Activated CD8-positive, alpha-beta T cell treated with anti-CD3 and anti-CD28 coated beads for 36 hours (primary cell): Measurements from ENCODE around the gene AGFG1. TPM values are rescaled to one million over a fixed set of nuclear protein-coding genes. Genes with fewer than 3 reads are reported as not detected.
A peak's percentile ranks its signal among the peaks of the same experiment; 100 is the strongest.

Source experiments
- ATAC-seq: fragments of 200-7000 bp; cut with Tn5 transposase; one replicate; pipeline ENCODE4 v1.10.0; 2021; ENCODE audit warnings: mild to moderate bottlenecking, moderate library complexity
- CTCF ChIA-PET: fragments of 350-600 bp; sonication (Branson Sonifier 250); formaldehyde crosslinking; loops from one replicate; lab custom pipeline; 2021; ENCODE audit warnings: antibody characterized with exemption; lab: Charles Lee
- POLR2A ChIA-PET: fragments of 350-600 bp; sonication (Branson Sonifier 250); formaldehyde crosslinking; loops from one replicate; lab custom pipeline; 2021; ENCODE audit warnings: antibody characterized with exemption; lab: Charles Lee
- DNase-seq: peaks from one replicate; pipeline ENCODE4 v3.0.0-alpha.2; 2020
- H3K27ac Mint-ChIP-seq: one replicate; pipeline ENCODE4 v1.8.0; 2021; ENCODE audit warnings: mild to moderate bottlenecking, mixed read lengths
- H3K27me3 Mint-ChIP-seq: one replicate; pipeline ENCODE4 v1.8.0; 2021; ENCODE audit warnings: mixed read lengths
- H3K36me3 Mint-ChIP-seq: one replicate; pipeline ENCODE4 v1.8.0; 2021; ENCODE audit warnings: low read depth, mixed read lengths
- H3K4me1 Mint-ChIP-seq: one replicate; pipeline ENCODE4 v1.8.0; 2021; ENCODE audit warnings: low read depth, mixed read lengths
- H3K4me3 Mint-ChIP-seq: one replicate; pipeline ENCODE4 v1.8.0; 2021; ENCODE audit warnings: mild to moderate bottlenecking, moderate library complexity, mixed read lengths
- H3K9me3 Mint-ChIP-seq: one replicate; pipeline ENCODE4 v1.8.0; 2021; ENCODE audit warnings: mixed read lengths
- intact Hi-C: fragments of 100-400 bp; cut with micrococcal nuclease; formaldehyde crosslinking; loops from one replicate; pipeline ENCODE4 v1.10.0; 2022
- total RNA-seq, 2 experiments: library from RNA; stranded (reverse); gene quantifications; one replicate each; pipeline ENCODE4 v1.2.3, GENCODE V29; 2021
- TF ChIP-seq, protein P1 (sequence below): fragments of 200-600 bp; IDR thresholded peaks from one replicate; pipeline ENCODE4 v1.8.0; 2022; ENCODE audit warnings: antibody characterized with exemption, mild to moderate bottlenecking

The AGFG1 gene
- total RNA-seq, 2 experiments from 2014 or later = 117 to 119 TPM

DNA sequence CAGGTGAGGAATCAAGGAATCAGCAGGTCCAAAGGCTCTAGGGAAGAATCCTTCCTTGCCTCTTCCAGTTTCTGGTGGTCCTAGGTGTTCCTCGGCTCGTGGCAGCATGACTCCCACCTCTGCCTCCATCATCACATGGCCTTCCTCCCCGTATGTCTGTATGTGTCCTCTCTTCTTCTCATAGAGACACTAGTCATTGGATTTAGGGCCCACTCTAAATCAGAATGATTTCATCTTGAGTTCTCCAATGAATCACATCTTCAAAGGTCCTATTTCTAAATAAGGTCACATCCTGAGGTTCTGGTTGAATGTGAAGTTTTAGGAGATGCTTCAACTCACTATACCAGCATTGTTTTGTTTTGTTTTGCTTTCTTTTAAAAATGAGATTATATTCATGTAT is 11.1 kb upstream of the AGFG1 start:
- ATAC-seq (peak; percentile 28), DNase-seq (peak; percentile 40)
- H3K4me3 Mint-ChIP-seq = peak overlapping the region; percentile 59
- ChIA-PET POLR2A (interaction anchor here (1.3 to 2.7 kb wide), 4 partner anchors 10 to 49 kb away, joined by 3 to 13 read pairs (median 4); no protein-coding TSS in a partner anchor), CTCF (interaction anchor here (0.7 kb wide), 1 partner anchor 10 kb away, joined by 4 read pairs; no protein-coding TSS in a partner anchor)
- peak overlapping the region; percentile 89 for H3K27ac Mint-ChIP-seq
- peaks cover 3% of the 10 kb centered on the region for H3K36me3 Mint-ChIP-seq
- TF ChIP-seq, protein P1, sequence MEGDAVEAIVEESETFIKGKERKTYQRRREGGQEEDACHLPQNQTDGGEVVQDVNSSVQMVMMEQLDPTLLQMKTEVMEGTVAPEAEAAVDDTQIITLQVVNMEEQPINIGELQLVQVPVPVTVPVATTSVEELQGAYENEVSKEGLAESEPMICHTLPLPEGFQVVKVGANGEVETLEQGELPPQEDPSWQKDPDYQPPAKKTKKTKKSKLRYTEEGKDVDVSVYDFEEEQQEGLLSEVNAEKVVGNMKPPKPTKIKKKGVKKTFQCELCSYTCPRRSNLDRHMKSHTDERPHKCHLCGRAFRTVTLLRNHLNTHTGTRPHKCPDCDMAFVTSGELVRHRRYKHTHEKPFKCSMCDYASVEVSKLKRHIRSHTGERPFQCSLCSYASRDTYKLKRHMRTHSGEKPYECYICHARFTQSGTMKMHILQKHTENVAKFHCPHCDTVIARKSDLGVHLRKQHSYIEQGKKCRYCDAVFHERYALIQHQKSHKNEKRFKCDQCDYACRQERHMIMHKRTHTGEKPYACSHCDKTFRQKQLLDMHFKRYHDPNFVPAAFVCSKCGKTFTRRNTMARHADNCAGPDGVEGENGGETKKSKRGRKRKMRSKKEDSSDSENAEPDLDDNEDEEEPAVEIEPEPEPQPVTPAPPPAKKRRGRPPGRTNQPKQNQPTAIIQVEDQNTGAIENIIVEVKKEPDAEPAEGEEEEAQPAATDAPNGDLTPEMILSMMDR = no peak
- H3K27me3 Mint-ChIP-seq = no peaks in the 10 kb centered on the region
- intact Hi-C loops = loop anchor here (5.0 kb wide), 1 partner anchor 134 kb away; the partner anchor contains the start of gene MFF
- peaks cover 87% of the 10 kb centered on the region for H3K4me1 Mint-ChIP-seq
- no peaks in the 10 kb centered on the region for H3K9me3 Mint-ChIP-seq

DNA sequence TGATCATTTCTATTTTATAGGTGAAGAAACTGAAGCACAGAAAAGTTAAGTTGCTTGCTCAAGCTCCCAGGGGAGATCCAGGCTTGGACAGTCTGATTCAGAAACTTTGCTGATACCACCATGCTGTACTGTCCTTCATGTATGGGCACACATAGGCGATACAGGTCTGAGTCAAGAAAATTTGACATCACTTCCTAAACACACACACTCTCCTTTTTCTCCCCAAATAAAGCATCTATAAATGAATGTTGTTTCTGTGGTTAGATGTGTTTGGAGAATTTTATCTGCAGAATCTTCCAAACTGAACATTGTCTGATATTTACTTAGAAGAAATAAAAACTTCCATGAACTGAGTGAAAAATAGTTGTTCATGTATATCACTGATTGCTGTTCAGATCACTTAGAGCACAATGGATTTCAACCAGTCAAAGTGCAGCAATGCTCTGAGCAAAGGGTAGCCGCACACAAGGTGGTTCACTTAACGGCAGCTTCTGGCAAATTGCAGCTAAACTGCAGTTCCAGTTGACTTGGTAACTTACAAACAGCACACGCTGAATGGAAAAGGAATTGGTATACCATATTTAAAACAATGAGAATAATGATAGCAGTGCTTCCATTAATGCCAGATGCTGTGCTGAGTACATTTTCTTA is 10.0 kb upstream of the AGFG1 start:
- TF ChIP-seq, protein P1 = no peak
- no peaks in the 10 kb centered on the region for H3K27me3 Mint-ChIP-seq
- H3K36me3 Mint-ChIP-seq = peaks cover 3% of the 10 kb centered on the region
- intact Hi-C loops = loop anchor here (5.0 kb wide), 1 partner anchor 135 kb away; the partner anchor contains the start of gene MFF
- H3K9me3 Mint-ChIP-seq = no peaks in the 10 kb centered on the region
- no peak for DNase-seq
- peaks cover 86% of the 10 kb centered on the region for H3K4me1 Mint-ChIP-seq
- ChIA-PET CTCF (interaction anchor here (0.9 to 1.0 kb wide), 2 partner anchors 9 to 11 kb away, joined by 3 read pairs; no protein-coding TSS in a partner anchor), POLR2A (interaction anchor here (0.9 to 2.7 kb wide), 6 partner anchors 9 to 88 kb away, joined by 3 to 13 read pairs (median 4); no protein-coding TSS in a partner anchor)
- peak overlapping the region; percentile 98 for H3K27ac Mint-ChIP-seq
- peak overlapping the region; percentile 57 for H3K4me3 Mint-ChIP-seq
- no peak for ATAC-seq

DNA sequence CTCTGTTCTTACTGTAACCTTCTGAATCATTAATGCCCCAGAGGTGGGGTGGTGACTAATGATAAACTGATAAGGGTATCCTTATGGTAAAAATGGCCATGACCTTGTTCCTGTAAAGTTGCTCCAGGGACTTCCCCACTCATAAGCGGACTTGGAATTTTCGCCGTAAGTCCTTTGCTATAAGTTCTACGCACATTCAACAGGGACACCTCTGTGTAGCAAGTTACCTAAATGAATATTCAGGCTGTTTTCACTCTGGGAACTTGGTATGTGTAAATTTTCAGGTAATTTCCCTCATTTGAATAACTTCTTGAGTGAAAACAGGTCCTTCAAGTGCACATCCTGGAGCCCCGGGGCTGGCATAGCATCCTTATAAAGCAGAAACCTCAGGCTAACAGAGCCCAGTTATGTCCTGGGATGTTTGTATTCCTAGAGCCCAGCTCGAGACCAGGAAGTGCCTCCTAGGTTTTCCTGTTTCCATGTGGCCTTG is 9.4 kb upstream of the AGFG1 start:
- TF ChIP-seq, protein P1 = no peak
- ATAC-seq (peak; percentile 25), DNase-seq (peak; percentile 71)
- Mint-ChIP-seq H3K27me3 (no peaks in the 10 kb centered on the region), H3K27ac (peak overlapping the region; percentile 98), H3K4me1 (peaks cover 89% of the 10 kb centered on the region), H3K4me3 (peak overlapping the region; percentile 57), H3K36me3 (peaks cover 3% of the 10 kb centered on the region), H3K9me3 (no peaks in the 10 kb centered on the region)
- intact Hi-C loops = loop anchor here (5.0 kb wide), 1 partner anchor 135 kb away; the partner anchor contains the start of gene MFF
- POLR2A ChIA-PET = interaction anchor here (0.9 to 1.6 kb wide), 4 partner anchors 9 to 88 kb away, joined by 3 to 6 read pairs (median 4); no protein-coding TSS in a partner anchor
- CTCF ChIA-PET = interaction anchor here (0.9 to 1.0 kb wide), 2 partner anchors 9 to 11 kb away, joined by 3 read pairs; no protein-coding TSS in a partner anchor

DNA sequence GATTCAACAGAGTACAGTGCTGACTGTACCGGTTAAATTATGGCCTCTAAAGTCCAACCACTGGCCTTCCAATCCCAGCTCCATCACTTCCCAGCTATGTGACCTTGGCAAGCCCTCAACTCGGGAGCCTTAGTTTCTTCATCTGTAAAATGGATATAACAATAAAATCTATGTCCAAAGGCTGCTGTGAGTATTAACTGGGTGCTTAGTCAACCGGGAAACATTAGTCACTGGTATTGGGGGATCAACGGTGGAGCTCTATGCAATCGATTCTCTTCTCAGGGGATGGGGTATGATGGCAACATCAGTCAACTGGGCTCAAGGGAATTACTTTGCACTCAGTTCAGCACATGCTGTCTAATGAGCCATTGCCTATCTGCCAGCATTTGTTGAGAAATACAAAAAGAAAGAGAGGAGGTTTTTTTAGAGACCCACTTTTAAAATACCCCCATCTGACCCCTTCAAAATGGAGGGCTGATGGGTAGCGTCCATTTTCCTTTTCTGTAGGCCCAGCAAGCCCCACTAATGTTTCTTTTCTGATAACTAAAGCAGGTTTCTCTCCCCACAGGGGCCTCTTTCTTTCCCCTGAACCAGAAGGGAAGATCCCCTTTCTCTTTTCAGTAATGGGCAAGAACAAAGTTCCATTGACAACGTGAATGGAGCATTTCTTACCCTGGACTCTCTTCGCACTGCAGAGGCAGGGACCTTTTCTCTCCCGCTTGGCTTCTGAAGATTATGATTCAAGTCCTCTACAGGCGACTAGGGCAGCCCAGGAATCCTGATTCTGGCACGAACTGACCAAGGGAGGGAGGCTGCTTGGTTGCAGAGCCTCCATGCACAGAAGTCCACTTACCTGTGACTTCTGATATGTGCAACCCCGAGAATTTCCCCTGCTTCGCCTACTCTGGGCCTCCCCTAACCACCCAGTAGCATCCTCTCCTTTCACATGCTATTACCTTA is 8.7 kb upstream of the AGFG1 start:
- no peaks in the 10 kb centered on the region for H3K27me3 Mint-ChIP-seq
- ChIA-PET POLR2A (interaction anchor here (0.9 to 1.6 kb wide), 8 partner anchors 8 to 89 kb away, joined by 3 to 10 read pairs (median 4); no protein-coding TSS in a partner anchor), CTCF (interaction anchor here (0.9 to 2.4 kb wide), 4 partner anchors 8 to 58 kb away, joined by 3 to 10 read pairs (median 4); no protein-coding TSS in a partner anchor)
- peak overlapping the region; percentile 57 for H3K4me3 Mint-ChIP-seq
- H3K4me1 Mint-ChIP-seq = peaks cover 90% of the 10 kb centered on the region
- DNase-seq (peak; percentile 62), ATAC-seq (peak; percentile 19)
- H3K9me3 Mint-ChIP-seq = no peaks in the 10 kb centered on the region
- H3K27ac Mint-ChIP-seq = peak overlapping the region; percentile 98
- H3K36me3 Mint-ChIP-seq = peaks cover 3% of the 10 kb centered on the region
- TF ChIP-seq, protein P1 = no peak
- intact Hi-C loops = loop anchor here (5.0 kb wide), 1 partner anchor 136 kb away; the partner anchor contains the start of gene MFF
